ENCODE results near the gene CCDC83. TPM values are rescaled to one million over a fixed set of nuclear protein-coding genes. Genes with fewer than 3 reads are reported as not detected.

CCDC83 gene
- total and polyA plus RNA-seq, 2 donors (not counting 1 experiment from before 2014, with no cell fraction given): under 0.01 TPM; not detected in 1

DNA sequence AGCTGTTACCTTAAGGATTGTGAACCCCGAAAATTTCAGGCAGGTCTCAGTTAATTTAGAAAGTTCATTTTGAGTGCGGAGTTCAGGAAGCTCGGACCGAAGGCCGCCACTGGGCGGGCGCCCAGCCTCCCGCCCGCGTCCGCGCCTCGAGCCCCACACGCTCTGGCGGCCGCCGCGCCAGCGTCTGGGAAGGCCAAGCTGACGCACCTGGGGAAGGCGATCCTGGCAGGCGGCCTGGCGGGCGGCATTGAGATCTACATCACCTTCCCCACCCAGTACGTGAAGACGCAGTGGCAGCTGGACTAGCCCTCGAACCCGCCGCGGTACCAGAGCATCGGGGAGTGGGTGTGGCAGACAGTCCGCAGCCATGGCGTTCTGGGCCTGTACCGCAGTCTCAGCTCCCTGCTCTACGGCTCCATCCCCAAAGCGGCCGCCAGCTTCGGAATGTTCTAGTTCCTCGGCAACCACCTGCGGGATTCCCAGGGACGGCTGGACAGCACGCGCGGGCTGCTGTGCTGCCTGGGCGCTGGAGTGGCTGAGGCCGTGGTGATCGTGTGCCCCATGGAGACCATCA lies 79.5 kb downstream of the CCDC83 start:
- Histone ChIP-seq H3K9me3 (ENCODE audit: control insufficient read depth, insufficient read depth, low read depth, low read length) (no peaks in the 10 kb centered on the region), H3K4me1 (ENCODE audit: control insufficient read depth, extremely low read depth, insufficient read depth, low read length) (no peaks in the 10 kb centered on the region), H3K4me2 (ENCODE audit: extremely low read depth, insufficient read depth, low read length) (no peak overlapping the region), H4K20me1 (ENCODE audit: control insufficient read depth, extremely low read depth, insufficient read depth, low read length) (no peaks in the 10 kb centered on the region), H3K9ac (ENCODE audit: insufficient read depth, low read length) (no peak overlapping the region), H3K27me3 (ENCODE audit: control insufficient read depth, insufficient read depth, low read length) (no peaks in the 10 kb centered on the region), H3K4me3 (replicated peaks in 1 of 4; ENCODE audit: control extremely low read depth in 1 of 4, insufficient read depth in 1 of 4, low read depth in 3 of 4, low read length in 4 of 4) (peak overlapping the region in 1 of 4 experiments; percentile 14), H3K36me3 (ENCODE audit: control insufficient read depth, insufficient read depth, low read length) (no peaks in the 10 kb centered on the region), H3K27ac (ENCODE audit: insufficient read depth, low read length) (no peak overlapping the region), H3K79me2 (ENCODE audit: control insufficient read depth, insufficient read depth, low read length) (no peaks in the 10 kb centered on the region), H2AFZ (ENCODE audit: low read length) (peak overlapping the region; percentile 40)
- TF ChIP-seq CTCF (conservative IDR thresholded peaks at IDR 0.05 in 1 of 2, IDR thresholded peaks at IDR 0.05 in 1 of 2; ENCODE audit: low read depth in 1 of 2, low read length in 2 of 2) (no peak), EZH2 (IDR thresholded peaks at IDR 0.05; ENCODE audit: low read length, missing control alignments) (no peak)
- DNase-seq (ENCODE audit: low read depth in 2 of 2): peak in 1 of 2 donors; percentile 22

DNA sequence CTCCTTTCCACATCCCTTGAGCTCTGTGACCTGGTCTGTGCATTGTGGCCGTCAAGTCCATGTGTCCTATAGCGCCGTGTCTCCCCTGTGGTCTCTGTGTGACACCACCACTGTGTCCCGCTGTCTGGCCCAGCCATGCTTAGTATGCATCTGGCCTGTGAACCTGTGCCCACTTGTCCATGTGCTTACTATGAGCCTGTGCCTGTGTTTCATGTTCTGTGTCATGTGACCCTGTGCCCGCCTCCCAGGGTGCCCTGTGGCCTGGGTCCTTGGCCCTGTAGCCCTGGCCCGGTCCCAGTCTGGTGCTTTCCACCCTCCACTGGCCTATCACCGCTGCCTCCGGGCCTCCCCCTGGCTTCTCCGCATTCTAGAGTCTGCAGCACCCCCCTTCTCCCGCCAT lies 80.6 kb downstream of the CCDC83 start:
- no peak for TF ChIP-seq CTCF (conservative IDR thresholded peaks at IDR 0.05 in 1 of 2, IDR thresholded peaks at IDR 0.05 in 1 of 2; ENCODE audit: low read depth in 1 of 2, low read length in 2 of 2)
- no peak for TF ChIP-seq EZH2 (IDR thresholded peaks at IDR 0.05; ENCODE audit: low read length, missing control alignments)
- no peak overlapping the region for H3K4me3 ChIP-seq (replicated peaks in 1 of 4; ENCODE audit: control extremely low read depth in 1 of 4, insufficient read depth in 1 of 4, low read depth in 3 of 4, low read length in 4 of 4)
- H3K27me3 ChIP-seq (ENCODE audit: control insufficient read depth, insufficient read depth, low read length): no peaks in the 10 kb centered on the region
- no peak overlapping the region for H3K9ac ChIP-seq (ENCODE audit: insufficient read depth, low read length)
- H4K20me1 ChIP-seq (ENCODE audit: control insufficient read depth, extremely low read depth, insufficient read depth, low read length): no peaks in the 10 kb centered on the region
- no peaks in the 10 kb centered on the region for H3K4me1 ChIP-seq (ENCODE audit: control insufficient read depth, extremely low read depth, insufficient read depth, low read length)
- H3K9me3 ChIP-seq (ENCODE audit: control insufficient read depth, insufficient read depth, low read depth, low read length): no peaks in the 10 kb centered on the region
- H3K4me2 ChIP-seq (ENCODE audit: extremely low read depth, insufficient read depth, low read length): no peak overlapping the region
- no peaks in the 10 kb centered on the region for H3K36me3 ChIP-seq (ENCODE audit: control insufficient read depth, insufficient read depth, low read length)
- H3K27ac ChIP-seq (ENCODE audit: insufficient read depth, low read length): no peak overlapping the region
- DNase-seq (ENCODE audit: low read depth in 2 of 2): no peak
- no peaks in the 10 kb centered on the region for H3K79me2 ChIP-seq (ENCODE audit: control insufficient read depth, insufficient read depth, low read length)
- no peak overlapping the region for H2AFZ ChIP-seq (ENCODE audit: low read length)

GRCh38 chr11:85937835-85938234 lies 82.7 kb downstream of the CCDC83 start:
- H4K20me1 ChIP-seq (ENCODE audit: control insufficient read depth, extremely low read depth, insufficient read depth, low read length): no peaks in the 10 kb centered on the region
- TF ChIP-seq EZH2 (IDR thresholded peaks at IDR 0.05; ENCODE audit: low read length, missing control alignments): no peak
- no peak for TF ChIP-seq CTCF (conservative IDR thresholded peaks at IDR 0.05 in 1 of 2, IDR thresholded peaks at IDR 0.05 in 1 of 2; ENCODE audit: low read depth in 1 of 2, low read length in 2 of 2)

More at GRCh38 chr11:85937835-85938234, 82.7 kb downstream of the CCDC83 start:
- no peak overlapping the region for H3K27ac ChIP-seq (ENCODE audit: insufficient read depth, low read length)
- no peak overlapping the region for H2AFZ ChIP-seq (ENCODE audit: low read length)
- DNase-seq (ENCODE audit: low read depth in 2 of 2): no peak
- no peaks in the 10 kb centered on the region for H3K9me3 ChIP-seq (ENCODE audit: control insufficient read depth, insufficient read depth, low read depth, low read length)
- H3K27me3 ChIP-seq (ENCODE audit: control insufficient read depth, insufficient read depth, low read length): no peaks in the 10 kb centered on the region
- H3K79me2 ChIP-seq (ENCODE audit: control insufficient read depth, insufficient read depth, low read length): no peaks in the 10 kb centered on the region
- H3K4me1 ChIP-seq (ENCODE audit: control insufficient read depth, extremely low read depth, insufficient read depth, low read length): no peaks in the 10 kb centered on the region
- no peak overlapping the region for H3K4me3 ChIP-seq (replicated peaks in 1 of 4; ENCODE audit: control extremely low read depth in 1 of 4, insufficient read depth in 1 of 4, low read depth in 3 of 4, low read length in 4 of 4)
- no peaks in the 10 kb centered on the region for H3K36me3 ChIP-seq (ENCODE audit: control insufficient read depth, insufficient read depth, low read length)
- no peak overlapping the region for H3K4me2 ChIP-seq (ENCODE audit: extremely low read depth, insufficient read depth, low read length)
- no peak overlapping the region for H3K9ac ChIP-seq (ENCODE audit: insufficient read depth, low read length)

Measured in fibroblast of lung (primary cell).